SU-DHL-6 (cell line): ENCODE results near the gene DMRT1.

Experiments used
- H2AFZ ChIP-seq: fragments of 200-600 bp; sonication (generic); 2 replicates; pipeline ENCODE4 v1.6.1; 2014; ENCODE audit warnings: low read depth, mild to moderate bottlenecking, moderate library complexity, mixed read lengths, antibody characterized with exemption, low read length; ENCODE audit not compliant: severe bottlenecking
- H3F3A ChIP-seq: fragments of 200-600 bp; shearing (Covaris generic); 2 replicates; pipeline ENCODE4 v1.6.0; 2016; ENCODE audit warnings: antibody characterized with exemption, mild to moderate bottlenecking; ENCODE audit not compliant: insufficient read depth
- H3K27ac ChIP-seq: fragments of 200-600 bp; sonication (generic); 2 replicates; pipeline ENCODE4 v1.5.1; 2016; ENCODE audit warnings: low read depth, mild to moderate bottlenecking, low read length, moderate library complexity, mixed read lengths
- H3K27me3 ChIP-seq: fragments of 200-600 bp; sonication (generic), shearing (Covaris generic); 2 replicates; pipeline ENCODE4 v1.6.0; 2014; ENCODE audit warnings: mild to moderate bottlenecking, low read length
- H3K36me3 ChIP-seq: fragments of 200-600 bp; sonication (generic); 2 replicates; pipeline ENCODE4 v1.6.1; 2014; ENCODE audit warnings: mild to moderate bottlenecking, low read length, mixed read lengths
- H3K4me2 ChIP-seq: fragments of 300-600, 200-600 bp; shearing (Covaris generic), sonication (generic); 2 replicates; pipeline ENCODE4 v1.6.0; 2014; ENCODE audit warnings: low read length, low read depth, mild to moderate bottlenecking; ENCODE audit not compliant: poor library complexity, severe bottlenecking
- H3K4me3 ChIP-seq: fragments of 200-600 bp; sonication (generic); 2 replicates; pipeline ENCODE4 v1.5.1; 2014; ENCODE audit warnings: antibody characterized with exemption, low read length, mild to moderate bottlenecking, mixed read lengths; ENCODE audit not compliant: insufficient read depth, poor library complexity, severe bottlenecking
- H3K79me2 ChIP-seq: fragments of 200-600 bp; sonication (generic); 2 replicates; pipeline ENCODE4 v1.6.1; 2014; ENCODE audit warnings: mild to moderate bottlenecking, low read length, moderate library complexity; ENCODE audit not compliant: insufficient read depth
- H3K9ac ChIP-seq: fragments of 200-600 bp; sonication (generic); 2 replicates; pipeline ENCODE4 v1.7.0; 2014; ENCODE audit warnings: mild to moderate bottlenecking, low read length
- H3K9me2 ChIP-seq: fragments of 200-600 bp; sonication (generic); replicated peaks from 2 replicates; pipeline ENCODE4 v1.6.1; 2014; ENCODE audit warnings: low read length; ENCODE audit not compliant: insufficient read depth
- H3K9me3 ChIP-seq: fragments of 200-600 bp; sonication (generic); 2 replicates; pipeline ENCODE4 v1.6.1; 2014; ENCODE audit warnings: low read length, mixed read lengths; ENCODE audit not compliant: insufficient read depth
- H4K20me1 ChIP-seq: fragments of 200-600 bp; sonication (generic); 2 replicates; pipeline ENCODE4 v1.6.1; 2014; ENCODE audit warnings: low read depth, mild to moderate bottlenecking, antibody characterized with exemption, low read length, moderate library complexity, mixed read lengths
- CTCF ChIP-seq: fragments of 200-600 bp; sonication (generic); IDR thresholded peaks from one replicate; pipeline ENCODE4 v1.5.1; 2017; ENCODE audit warnings: antibody characterized with exemption, mild to moderate bottlenecking, low read length, moderate library complexity; ENCODE audit not compliant: insufficient read depth, poor library complexity, severe bottlenecking
- EZH2phosphoT487 ChIP-seq: fragments of 200-600 bp; sonication (generic), shearing (Covaris generic); conservative IDR thresholded peaks from 2 replicates; pipeline ENCODE4 v1.6.1; 2018; ENCODE audit warnings: mild to moderate bottlenecking, antibody characterized with exemption, low read length, moderate library complexity, mixed read lengths

DMRT1 gene

DNA sequence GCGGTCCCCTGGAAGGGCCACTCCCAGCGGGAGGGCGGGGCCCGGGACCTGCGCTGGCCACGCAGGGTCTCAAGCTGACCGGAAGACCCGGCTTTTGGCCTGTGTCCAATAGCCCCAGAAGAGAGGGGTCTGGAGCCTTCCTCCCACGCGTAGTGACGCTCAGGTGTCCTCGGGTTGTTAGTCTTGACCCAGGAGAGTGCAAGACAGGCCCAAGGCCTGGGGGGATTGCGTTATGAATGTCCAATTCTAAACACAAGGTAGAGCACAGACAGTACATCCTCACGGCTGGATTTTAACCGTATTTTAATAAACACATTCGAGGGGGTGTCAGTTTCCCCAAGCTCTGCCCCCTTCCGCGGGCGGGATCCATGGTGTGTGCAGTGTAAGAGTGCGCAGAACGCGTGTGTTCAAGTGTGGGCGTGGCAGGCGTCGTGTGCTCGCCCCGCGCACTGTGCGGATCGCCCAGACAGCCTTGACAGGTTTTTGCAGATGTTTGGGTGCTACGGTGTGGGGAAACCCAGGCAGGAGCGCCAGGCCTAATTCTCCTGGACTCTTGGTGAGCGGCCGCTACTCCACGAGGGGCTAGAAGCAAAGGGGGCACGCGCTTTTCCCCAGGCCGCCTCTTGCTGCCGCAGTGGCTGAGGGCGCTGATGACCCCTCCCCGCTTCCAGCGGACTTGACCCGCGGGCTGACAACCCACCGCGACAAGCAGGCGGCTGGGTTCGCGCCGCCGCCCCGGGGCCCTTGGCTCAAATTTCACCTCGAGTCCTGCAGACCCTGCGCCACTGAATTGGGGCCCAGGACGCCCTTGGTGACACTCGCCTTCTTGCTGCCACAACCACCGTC is 128.9 kb downstream of the DMRT1 start:
- no peaks in the 10 kb centered on the region for H3K27me3 ChIP-seq
- H3K9me3 ChIP-seq = no peaks in the 10 kb centered on the region
- H3K27ac ChIP-seq = no peak overlapping the region
- H2AFZ ChIP-seq = no peak overlapping the region
- H3K36me3 ChIP-seq = no peaks in the 10 kb centered on the region
- no peak overlapping the region for H3K4me2 ChIP-seq
- no peak for TF ChIP-seq EZH2phosphoT487
- no peaks in the 10 kb centered on the region for H4K20me1 ChIP-seq
- H3K4me3 ChIP-seq = no peak overlapping the region
- H3F3A ChIP-seq = no peaks in the 10 kb centered on the region
- no peaks in the 10 kb centered on the region for H3K79me2 ChIP-seq
- no peaks in the 10 kb centered on the region for H3K9me2 ChIP-seq
- no peak overlapping the region for H3K9ac ChIP-seq

DNA sequence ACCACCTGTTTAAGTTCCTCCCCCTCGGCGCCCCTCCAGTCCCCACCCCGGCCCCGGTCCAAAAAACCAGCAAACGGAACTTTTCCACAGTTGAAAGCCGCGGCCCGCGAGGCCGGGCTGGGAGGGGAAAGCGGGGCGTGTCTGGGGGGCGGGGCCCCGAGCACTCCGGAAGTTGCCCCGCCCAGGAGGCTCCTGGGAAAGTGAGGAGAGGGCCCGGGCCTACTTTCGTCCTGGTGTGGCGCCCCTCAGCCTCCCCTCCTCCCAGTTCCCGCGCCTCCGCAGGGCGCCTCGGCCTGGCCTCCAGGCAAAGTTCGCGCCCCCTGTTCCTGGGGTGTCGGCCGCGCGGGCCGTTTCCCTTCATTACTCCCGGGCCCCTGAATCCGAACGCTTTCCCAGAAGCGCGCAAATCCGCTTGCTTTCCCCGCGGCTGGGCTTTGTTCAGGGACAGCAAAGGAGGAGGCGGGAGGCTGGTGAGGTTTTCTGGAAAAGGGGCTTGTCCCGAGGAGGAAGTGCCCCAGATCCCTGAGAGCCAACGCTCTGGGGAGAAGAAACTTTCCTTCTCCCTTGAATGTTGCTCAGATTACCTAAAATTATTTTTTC is 130.5 kb downstream of the DMRT1 start:
- Histone ChIP-seq H3K27ac (no peak overlapping the region), H3K36me3 (no peaks in the 10 kb centered on the region), H2AFZ (no peak overlapping the region), H3K4me2 (no peak overlapping the region), H3K9me3 (no peaks in the 10 kb centered on the region), H3K9me2 (no peaks in the 10 kb centered on the region), H3K79me2 (no peaks in the 10 kb centered on the region), H3K27me3 (no peaks in the 10 kb centered on the region), H3F3A (no peaks in the 10 kb centered on the region), H3K4me3 (no peak overlapping the region), H3K9ac (no peak overlapping the region), H4K20me1 (no peaks in the 10 kb centered on the region)
- TF ChIP-seq CTCF (no peak), EZH2phosphoT487 (no peak)

- H3K4me2 ChIP-seq = no peak overlapping the region
- no peaks in the 10 kb centered on the region for H3K36me3 ChIP-seq
Observed at GRCh38 chr9:972501-973294, 131.2 kb downstream of the DMRT1 start.

More at GRCh38 chr9:972501-973294, 131.2 kb downstream of the DMRT1 start:
- no peak for TF ChIP-seq CTCF
- no peak for TF ChIP-seq EZH2phosphoT487
- no peaks in the 10 kb centered on the region for H3K9me3 ChIP-seq
- H3K9ac ChIP-seq = no peak overlapping the region
- no peaks in the 10 kb centered on the region for H3K27me3 ChIP-seq
- no peaks in the 10 kb centered on the region for H3K9me2 ChIP-seq
- H3K4me3 ChIP-seq = no peak overlapping the region
- H3K27ac ChIP-seq = no peak overlapping the region
- H4K20me1 ChIP-seq = no peaks in the 10 kb centered on the region
- no peaks in the 10 kb centered on the region for H3K79me2 ChIP-seq
- H2AFZ ChIP-seq = no peak overlapping the region
- H3F3A ChIP-seq = no peaks in the 10 kb centered on the region
